ENCODE results near the gene DBNDD2.

Gene DBNDD2

DNA sequence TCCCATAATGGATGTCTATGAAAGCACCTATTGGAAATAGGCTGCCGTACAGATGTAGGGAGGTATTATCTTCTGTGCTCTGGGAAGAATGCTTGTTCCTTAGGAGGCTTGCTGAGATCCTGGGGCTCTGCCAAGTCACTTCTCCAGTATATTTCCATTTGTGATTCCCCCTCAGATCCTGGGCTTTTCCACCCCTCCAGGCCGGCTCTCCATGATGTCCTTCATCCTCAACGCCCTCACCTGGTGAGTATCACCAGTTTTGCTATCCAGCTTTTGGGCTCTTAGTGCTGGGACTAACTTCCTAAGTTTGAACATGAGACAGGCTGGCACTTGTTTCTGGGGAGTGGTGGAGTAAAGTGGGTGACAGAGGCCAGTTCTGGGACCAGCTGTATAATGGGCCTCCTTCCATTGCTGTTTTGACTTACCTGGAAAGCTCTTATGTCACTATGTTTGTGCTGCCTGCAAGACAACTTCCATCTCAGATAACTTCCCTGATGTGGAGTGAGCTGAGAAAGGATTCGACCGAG lies 42.6 kb upstream of the DBNDD2 start:
- H3K4me3 ChIP-seq (ENCODE audit: low read depth, low read length), result no peak overlapping the region
- TF ChIP-seq, protein P1, sequence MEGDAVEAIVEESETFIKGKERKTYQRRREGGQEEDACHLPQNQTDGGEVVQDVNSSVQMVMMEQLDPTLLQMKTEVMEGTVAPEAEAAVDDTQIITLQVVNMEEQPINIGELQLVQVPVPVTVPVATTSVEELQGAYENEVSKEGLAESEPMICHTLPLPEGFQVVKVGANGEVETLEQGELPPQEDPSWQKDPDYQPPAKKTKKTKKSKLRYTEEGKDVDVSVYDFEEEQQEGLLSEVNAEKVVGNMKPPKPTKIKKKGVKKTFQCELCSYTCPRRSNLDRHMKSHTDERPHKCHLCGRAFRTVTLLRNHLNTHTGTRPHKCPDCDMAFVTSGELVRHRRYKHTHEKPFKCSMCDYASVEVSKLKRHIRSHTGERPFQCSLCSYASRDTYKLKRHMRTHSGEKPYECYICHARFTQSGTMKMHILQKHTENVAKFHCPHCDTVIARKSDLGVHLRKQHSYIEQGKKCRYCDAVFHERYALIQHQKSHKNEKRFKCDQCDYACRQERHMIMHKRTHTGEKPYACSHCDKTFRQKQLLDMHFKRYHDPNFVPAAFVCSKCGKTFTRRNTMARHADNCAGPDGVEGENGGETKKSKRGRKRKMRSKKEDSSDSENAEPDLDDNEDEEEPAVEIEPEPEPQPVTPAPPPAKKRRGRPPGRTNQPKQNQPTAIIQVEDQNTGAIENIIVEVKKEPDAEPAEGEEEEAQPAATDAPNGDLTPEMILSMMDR (IDR thresholded peaks at IDR 0.05; ENCODE audit: low read depth, low read length), result no peak

DNA sequence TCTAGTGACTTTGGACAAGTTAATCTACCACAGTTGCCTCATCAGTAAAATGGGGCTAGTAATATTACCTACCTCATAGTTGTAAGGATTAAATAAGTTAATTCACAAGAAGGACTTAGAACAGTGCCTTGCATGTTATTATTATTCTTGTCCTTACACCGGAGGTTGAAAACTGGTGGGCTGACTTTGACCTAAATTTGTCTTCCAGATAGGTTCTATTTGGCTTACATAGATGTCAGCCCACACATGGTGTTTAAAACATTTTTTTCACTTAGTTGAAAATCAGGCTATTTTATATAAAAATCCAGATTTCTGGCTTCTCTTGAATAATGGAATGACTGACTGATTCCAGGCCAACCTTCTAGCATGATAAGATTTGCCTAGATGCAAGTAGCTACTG lies 41.9 kb upstream of the DBNDD2 start:
- TF ChIP-seq, protein P1 (IDR thresholded peaks at IDR 0.05; ENCODE audit: low read depth, low read length), result no peak
- no peak overlapping the region for H3K4me3 ChIP-seq (ENCODE audit: low read depth, low read length)

DNA sequence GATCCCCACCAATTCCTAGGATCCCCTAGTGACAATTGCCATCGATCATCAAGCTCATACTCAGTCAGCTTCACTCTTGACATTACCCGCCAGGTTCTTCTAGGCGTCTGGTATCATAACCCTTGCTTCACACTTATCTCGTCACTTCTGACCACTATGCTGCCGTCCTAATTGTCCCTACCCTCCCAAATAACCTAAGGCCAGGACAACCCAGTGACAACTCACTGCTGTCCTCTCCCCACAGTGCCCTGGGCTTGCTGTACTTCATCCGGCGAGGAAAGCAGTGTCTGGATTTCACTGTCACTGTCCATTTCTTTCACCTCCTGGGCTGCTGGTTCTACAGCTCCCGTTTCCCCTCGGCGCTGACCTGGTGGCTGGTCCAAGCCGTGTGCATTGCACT lies 41.5 kb upstream of the DBNDD2 start:
- TF ChIP-seq, protein P1 (IDR thresholded peaks at IDR 0.05; ENCODE audit: low read depth, low read length), result no peak
- H3K4me3 ChIP-seq (ENCODE audit: low read depth, low read length), result no peak overlapping the region

DNA sequence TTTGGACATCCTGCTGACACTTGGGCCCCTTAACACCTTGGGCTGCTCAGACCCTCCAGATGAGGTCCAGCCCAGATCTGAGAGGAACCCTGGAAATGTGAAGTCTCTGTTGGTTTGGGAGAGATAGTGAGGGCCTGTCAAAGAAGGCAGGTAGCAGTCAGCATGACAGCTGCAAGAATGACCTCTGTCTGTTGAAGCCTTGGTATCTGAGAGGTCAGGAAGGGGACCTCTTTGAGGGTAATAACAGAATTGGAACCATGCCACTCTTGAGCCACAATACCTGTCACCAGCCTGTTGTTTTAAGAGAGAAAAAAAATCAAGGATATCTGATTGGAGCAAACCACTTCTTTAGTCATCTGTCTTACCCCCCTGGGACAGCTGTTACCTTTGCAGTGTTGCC lies 41.0 kb upstream of the DBNDD2 start:
- no peak overlapping the region for H3K4me3 ChIP-seq (ENCODE audit: low read depth, low read length)
- TF ChIP-seq, protein P1 (IDR thresholded peaks at IDR 0.05; ENCODE audit: low read depth, low read length), result no peak

DNA sequence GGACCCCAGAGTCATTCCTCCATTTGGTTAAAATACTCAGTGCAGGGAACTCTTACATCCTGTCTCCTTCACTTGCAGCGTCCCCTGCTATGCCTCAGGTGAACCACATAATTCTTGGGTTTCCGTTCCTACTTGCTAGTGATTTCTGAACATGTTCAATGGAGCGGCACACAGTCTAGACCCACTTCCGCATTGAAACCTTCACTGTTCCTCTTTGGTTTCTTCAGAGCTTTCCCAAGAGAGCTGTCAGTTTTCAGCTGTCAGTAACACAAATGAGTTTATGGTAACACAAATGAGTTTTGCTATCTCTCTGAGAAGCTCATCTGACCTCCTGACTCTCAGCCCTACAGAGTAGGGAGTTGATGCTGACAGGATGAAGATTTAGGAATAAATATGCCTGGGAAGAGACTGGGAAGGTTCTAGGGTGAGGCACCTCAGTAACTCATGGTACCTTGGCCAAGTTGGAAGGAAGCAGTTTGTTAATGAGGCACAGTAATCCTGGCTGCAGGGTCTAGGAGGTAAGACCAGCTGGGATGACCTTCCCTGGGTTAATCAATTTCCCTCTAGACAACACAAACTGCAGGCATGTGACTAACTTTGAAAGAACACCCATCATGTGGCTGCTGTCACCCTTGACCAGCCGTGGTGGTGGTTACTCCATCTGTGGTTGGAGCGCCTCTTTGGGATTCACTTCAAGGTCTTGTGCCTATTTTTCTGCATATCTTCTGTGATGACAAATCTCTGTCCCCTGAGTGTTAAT lies 39.7 kb upstream of the DBNDD2 start:
- H3K4me3 ChIP-seq (ENCODE audit: low read depth, low read length), result no peak overlapping the region
- TF ChIP-seq, protein P1 (IDR thresholded peaks at IDR 0.05; ENCODE audit: low read depth, low read length), result no peak

DNA sequence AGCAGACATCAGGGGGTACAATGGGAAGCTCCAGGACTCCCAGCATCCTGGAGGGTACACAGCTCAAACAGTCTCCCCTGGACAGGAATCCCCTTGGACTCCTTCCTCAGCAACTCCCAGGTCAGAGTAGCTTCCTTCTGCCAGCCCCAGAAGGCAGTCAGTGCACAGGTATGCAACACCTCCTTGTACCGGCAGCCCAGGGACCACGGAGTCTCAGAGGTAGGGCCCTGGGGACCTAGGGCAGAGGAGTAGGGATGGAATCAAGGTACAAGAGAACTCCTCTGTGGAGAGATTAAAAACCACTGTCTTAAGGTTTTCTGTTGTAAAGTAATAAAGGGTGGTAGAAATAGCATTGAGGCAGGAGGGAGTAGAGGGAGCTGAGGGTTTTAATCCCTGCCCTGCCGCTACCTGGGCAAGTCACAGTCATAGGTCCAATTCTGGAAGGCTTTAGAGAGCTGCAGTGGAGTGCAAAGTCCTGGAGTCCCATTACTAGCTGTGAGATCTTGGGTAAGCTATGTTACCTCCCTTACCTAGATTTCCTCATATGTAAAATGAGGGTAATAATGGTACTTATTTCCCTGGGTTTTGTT lies 37.4 kb upstream of the DBNDD2 start:
- TF ChIP-seq, protein P1 (IDR thresholded peaks at IDR 0.05; ENCODE audit: low read depth, low read length), result no peak

DNA sequence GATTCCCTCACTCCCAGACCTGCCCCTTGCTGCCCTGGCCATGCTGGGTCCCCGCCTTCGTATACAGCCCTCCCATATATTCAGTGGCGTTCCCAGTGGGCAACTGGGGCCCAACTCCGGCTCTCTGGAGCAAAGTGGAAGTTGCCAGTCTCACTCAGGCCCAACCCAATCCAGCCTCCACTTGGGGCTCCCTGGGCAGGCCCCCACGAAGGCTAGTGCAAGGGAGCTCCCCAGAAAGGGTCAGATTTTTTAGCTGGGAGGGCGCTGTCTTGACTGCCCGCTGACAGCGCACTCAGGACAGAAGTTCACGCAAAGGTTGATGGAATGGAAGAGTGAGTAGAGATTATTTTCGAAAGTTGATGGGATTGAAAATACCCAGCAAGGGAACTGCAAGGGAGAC lies 35.8 kb upstream of the DBNDD2 start:
- H3K4me3 ChIP-seq (ENCODE audit: low read depth, low read length), result no peak overlapping the region
- TF ChIP-seq, protein P1 (IDR thresholded peaks at IDR 0.05; ENCODE audit: low read depth, low read length), result no peak

More for the DNA sequence above, 37.4 kb upstream of the DBNDD2 start:
- H3K4me3 ChIP-seq (ENCODE audit: low read depth, low read length), result no peak overlapping the region

Data from WI38 (cell line).